ENCODE results near the gene ZNF280B.
A peak's percentile ranks its signal among the peaks of the same experiment; 100 is the strongest.
"Not testable (repeated sequence)": the region's sequence is repeated elsewhere in the genome, so short reads cannot be mapped to it uniquely, and the experiment has no call there.

Gene ZNF280B

DNA sequence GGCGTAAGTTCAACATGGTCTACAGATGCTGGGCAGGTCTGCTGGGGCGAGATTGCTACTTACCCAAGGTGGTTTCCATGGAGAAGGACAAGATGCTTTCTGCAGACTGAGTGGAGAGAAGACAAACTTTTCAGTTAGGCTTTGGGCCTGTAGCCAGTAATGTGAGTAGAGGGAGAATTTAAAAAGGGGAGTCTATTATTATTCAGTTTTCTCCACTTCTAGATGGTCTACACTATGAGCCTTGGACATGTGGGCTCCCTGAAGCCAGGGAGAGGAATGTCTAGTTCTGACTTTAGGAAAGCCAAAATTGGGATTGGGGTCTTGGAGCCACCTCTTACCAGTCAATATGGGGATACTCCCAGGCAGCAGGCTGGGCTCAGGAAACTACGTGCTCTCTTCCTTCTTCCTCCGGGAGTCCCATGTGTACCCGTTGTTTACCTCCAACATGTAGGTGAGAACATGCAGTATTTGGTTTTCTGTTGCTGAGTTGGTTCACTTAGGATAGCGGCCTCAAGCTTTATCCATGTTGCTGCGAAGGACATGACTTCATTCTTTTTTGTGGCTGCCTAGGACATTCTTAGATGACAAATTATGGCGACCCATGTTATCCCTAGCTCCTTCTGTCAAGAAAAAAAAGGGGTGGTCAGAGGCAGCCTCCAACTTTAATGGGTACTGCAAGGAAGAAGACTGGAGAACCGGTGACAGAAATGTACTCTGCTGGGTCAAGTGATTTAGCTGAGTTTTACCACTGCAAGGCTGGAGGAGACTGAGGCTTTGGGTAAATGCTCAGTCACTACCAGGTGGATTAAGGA, 26.3 kb upstream of the ZNF280B start:
- no peak for DNase-seq

DNA sequence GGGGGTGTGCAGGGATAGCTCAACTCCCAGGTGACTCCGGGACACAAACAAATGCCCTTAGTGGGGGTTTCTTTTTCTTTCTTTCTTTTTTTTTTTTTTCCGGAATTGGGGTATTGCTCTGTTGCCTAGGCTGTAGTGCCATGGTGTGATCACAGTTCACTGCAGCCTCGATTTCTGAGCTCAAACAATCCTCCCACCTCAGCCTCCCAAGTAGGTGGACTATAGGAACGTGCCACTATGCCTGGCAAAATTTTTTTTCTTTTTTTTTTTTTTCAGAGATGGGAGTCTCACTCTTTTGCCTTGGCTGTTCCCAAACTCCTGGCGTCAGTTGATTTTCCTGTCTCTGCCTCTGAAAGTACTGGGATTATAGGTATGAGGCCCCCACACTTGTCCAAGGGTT, 25.3 kb upstream of the ZNF280B start:
- DNase-seq: no peak

DNA sequence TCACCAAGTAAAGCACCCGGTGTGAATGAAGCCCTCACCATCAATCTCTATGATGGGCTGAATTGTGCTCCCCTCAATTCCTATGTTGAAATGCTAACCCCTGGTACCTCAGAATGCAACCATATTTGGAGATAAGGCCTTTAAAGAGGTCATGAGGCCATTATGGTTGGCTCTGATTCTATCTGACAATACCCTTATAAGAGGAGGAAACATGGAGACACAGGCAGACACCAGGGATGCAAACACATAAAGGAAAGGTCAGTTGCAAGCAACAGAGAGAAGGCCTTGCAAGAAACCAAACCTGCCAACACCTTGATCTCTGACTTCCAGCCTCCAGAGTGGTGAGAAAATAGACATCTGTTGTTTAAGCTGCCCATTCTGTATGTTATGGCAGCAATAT, 24.9 kb upstream of the ZNF280B start:
- DNase-seq: no peak

GRCh38 chr22:22532547-22533071, 24.1 kb upstream of the ZNF280B start:
- DNase-seq: not testable (repeated sequence)

DNA sequence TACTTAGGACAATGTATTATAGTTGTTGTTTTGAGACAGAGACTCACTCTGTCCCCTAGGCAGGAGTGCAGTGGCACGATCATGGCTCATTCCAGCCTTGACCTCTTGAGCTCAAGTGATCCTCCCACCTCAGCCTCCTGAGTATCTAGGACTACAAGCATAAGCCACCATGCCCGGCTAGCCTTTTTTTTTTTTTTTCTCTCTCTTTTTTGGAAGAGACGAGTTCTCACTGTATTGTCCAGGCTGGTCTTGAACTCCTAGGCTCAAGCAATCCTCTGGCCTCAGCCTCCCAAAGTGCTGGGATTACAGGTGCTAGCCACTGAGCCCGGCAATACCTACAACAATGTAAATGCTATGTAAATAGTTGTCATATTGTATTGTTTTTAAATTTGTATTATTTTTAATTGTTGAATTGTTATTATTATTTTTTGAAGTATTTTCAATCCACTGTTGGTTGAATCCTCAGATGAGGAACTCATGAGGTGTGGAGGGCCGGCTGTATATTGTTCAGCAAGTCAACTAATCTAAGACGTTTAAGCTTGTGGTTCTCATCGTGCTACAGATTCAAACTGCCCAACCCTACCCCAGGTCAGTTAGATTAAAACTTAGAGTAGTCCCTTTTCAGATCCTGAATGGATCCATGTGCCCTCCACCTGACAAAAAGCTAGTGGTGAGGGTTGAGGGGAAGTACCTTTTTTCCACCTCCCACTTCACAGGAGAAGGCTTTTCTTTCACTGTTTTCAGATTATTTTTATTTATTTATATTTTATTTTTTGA, 23.4 kb upstream of the ZNF280B start:
- DNase-seq: no peak

DNA sequence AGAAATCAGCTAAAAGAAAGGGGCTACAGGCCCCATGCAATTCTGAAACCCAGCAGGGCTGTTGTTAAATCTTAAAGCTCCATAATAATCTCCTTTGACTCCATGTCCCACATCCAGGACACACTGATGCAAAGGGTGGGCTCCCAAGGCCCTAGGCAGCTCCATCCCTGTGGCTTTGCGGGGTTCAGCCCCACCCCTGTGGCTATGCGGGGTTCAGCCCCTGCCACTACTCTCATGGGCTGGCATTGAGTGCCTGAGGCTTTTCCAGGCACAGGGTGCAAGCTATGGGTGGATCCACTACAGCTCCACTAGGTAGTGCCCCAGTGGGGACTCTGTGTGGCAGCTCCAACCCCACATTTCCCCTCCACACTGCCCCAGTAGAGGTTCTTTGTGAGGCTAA, 20.2 kb upstream of the ZNF280B start:
- no peak for DNase-seq

- DNase-seq: no peak
These were observed 18.8 kb upstream of the ZNF280B start for GRCh38 chr22:22527312-22527711.

DNA sequence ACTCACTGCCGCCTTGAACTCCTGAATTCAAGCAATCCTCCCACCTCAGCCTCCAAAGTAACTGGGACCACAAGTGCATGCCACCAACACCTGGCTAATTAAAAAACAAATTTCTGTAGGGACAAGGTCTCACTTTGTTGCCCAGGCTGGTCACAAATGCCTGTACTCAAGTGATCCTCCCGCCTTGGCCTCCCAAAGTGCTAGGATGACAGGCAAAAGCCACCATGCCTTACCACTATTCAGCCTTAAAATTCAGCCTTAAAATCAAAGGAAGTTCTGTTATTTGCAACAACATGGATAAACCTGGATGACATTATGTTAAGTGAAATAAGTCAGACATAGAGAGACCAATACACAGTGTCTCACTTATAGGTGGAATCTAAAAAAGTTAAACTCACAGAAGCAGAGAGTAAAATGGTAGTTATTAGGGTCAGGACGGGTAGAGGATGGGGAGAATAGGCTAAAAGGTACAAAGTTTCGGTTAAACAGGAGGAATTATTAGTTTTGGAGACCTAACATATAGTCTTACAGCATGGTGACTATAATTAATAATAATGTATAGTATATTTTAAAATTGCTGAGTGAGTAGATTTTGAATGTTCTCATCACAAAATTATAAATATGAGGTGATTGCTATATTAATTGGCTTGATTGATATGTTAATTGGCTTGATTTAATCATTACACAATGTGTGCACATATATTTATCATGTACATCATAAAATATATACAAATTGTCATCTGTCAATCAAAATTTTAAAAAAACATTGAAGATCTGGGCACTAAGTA, 17.8 kb upstream of the ZNF280B start:
- no peak for DNase-seq

DNA sequence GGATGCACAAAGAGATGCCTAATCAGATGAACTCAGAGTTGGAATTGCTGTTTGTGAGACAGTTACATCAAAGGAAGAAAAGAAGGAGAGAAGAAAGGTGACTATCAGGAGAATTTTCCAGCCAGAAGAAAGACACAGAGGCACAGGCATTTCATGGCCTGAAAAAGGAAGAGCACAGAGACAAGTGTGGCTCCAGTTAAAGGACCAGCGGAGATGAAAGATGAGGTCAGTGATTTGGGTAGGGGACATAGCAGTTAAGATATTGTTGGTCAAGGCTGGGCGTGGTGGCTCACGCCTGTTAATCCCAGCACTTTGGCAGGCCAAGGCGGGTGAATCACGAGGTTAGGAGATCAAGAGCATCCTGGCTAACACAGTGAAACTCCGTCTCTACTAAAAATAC, 15.0 kb upstream of the ZNF280B start:
- DNase-seq: no peak

GRCh38 chr22:22521631-22522030, 13.1 kb upstream of the ZNF280B start:
- DNase-seq: no peak

- no peak for DNase-seq
These were observed 12.4 kb upstream of the ZNF280B start for GRCh38 chr22:22520667-22521602.

- peak; percentile 28 for DNase-seq
These were observed 11.6 kb upstream of the ZNF280B start, which contains the start of gene ZNF280A for GRCh38 chr22:22520020-22520656. ZNF280A (minus strand) TSS chr22:22520270; CDS start chr22:22515630, 4,640 bp downstream.

GRCh38 chr22:22519591-22519990, 11.0 kb upstream of the ZNF280B start:
- DNase-seq: no peak

GRCh38 chr22:22516992-22517391, 8.4 kb upstream of the ZNF280B start:
- DNase-seq: no peak

DNA sequence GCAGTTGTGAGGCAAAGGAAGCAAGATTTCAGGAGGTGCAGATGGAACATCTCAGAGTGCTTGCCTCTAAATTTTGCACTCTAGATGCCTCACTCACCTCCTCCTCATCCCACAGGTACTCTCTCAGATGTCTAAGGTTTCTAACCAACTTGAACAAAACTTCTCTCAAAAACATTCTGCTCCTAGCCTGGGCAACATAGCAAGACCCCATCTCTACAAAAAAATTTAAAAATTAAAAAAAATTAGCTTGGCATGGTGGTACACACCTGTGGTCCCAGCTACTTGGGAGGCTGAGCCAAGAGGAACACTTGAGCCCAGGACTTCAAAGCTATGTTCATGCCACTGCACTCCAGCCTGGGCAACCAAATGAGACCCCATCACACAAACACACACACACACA, 7.3 kb upstream of the ZNF280B start:
- DNase-seq: no peak

- DNase-seq: not testable (repeated sequence)
These were observed 5.9 kb upstream of the ZNF280B start for GRCh38 chr22:22514431-22514830.

DNA sequence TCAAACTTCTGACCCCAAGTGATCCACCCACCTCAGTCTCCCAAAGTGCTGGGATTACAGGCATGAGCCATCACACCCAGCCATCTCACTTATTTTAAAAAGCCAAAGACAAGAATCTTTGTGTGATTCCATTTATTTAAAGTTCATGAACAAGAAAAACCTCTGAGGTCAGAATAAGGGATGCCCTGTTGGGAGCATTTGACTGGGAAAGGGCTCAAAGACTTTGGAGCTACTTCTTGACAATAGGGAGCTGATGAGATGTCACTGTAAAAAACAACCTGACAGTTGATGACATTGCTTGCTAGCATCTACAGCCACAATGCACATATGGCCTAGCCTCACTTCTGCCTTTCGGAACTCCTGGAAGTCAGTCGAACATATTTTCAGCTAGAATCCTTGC, 5.1 kb upstream of the ZNF280B start:
- DNase-seq: no peak

DNA sequence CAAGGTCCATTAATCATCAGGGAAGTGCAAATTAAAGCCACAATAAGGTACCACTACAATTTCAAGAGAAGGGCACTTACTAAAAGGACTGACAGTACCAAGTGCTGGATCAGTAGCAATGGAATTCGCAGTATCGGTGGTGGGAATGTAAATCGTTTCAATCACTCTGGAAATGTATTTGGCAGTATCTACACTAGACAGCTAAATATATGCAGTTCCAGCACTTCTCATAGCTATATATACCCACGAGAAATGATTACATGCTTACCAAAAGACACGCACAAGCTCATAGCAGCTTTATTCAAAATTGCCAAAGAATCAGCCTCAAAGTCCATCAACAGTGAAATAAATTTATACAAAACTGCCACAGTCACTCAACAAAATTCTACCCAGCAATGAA, 4.4 kb upstream of the ZNF280B start:
- no peak for DNase-seq

GRCh38 chr22:22510833-22511232, 2.3 kb upstream of the ZNF280B start:
- not testable (repeated sequence) for DNase-seq

GRCh38 chr22:22509912-22510311, 1.4 kb upstream of the ZNF280B start:
- DNase-seq: not testable (repeated sequence)

DNA sequence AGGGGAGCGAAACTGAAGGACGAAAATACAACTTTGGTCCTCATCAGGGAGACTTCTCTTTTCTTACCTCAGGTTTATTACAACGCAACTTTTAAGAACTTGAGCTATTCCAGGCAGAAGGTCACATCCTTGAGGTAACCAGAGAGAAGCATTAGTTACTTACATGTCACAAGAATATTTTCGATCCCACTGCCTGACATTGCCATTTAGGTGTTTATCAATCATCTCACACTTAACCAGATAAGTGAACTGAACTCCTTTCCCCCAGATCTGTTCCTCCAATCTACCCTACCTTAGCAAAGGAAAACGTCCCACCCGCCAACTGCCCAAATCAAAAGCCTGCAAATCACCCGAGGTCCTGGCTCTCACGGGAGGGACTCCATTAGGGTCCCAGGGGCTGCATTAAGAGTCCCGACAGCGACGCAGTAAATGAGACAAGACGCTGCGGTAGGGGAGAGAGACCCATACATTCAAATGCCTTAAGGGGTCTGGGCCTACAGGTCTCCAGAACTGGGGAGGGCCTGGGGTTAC, 734 bp downstream of the ZNF280B start:
- no peak for DNase-seq

Data from 8988T (cell line).